Measurements from ENCODE around the gene SEPTIN8. TPM values are rescaled to one million over a fixed set of nuclear protein-coding genes. Genes with fewer than 3 reads are reported as not detected.

SEPTIN8 gene
- total RNA-seq, 2 experiments from 2014 or later = 25.2 to 27.1 TPM

- peaks cover 59% of the 10 kb centered on the region for H3K27me3 Mint-ChIP-seq
- intact Hi-C loops (cut with micrococcal nuclease) = loop anchor here (5.0 to 10.0 kb wide), 2 partner anchors 77 to 440 kb away; partner anchors contain the start of gene CCNI2
Measured at GRCh38 chr5:132824426-132824825, 47.4 kb upstream of the SEPTIN8 start.

GRCh38 chr5:132823481-132824050, 46.5 kb upstream of the SEPTIN8 start:
- POLR2A ChIA-PET = interaction anchor here (0.9 to 1.3 kb wide), 2 partner anchors 9 to 202 kb away, joined by 3 read pairs; no protein-coding TSS in a partner anchor

More at GRCh38 chr5:132824426-132824825, 47.4 kb upstream of the SEPTIN8 start:
- Mint-ChIP-seq H3K9me3 (no peaks in the 10 kb centered on the region), H3K4me3 (peak overlapping the region; percentile 32), H3K4me1 (ENCODE audit: low read depth) (peaks cover 10% of the 10 kb centered on the region), H3K36me3 (ENCODE audit: low read depth) (no peaks in the 10 kb centered on the region), H3K27ac (no peak overlapping the region)
- no peak for ATAC-seq
- POLR2A ChIA-PET = interaction anchor here (1.3 to 2.1 kb wide), 2 partner anchors 11 to 201 kb away, joined by 3 to 9 read pairs; partner anchors contain the start of gene SOWAHA
- CTCF ChIA-PET = interaction anchor here (0.8 to 3.2 kb wide), 4 partner anchors 10 to 318 kb away, joined by 3 to 15 read pairs (median 9); no protein-coding TSS in a partner anchor
- TF ChIP-seq CTCF (IDR thresholded peaks at IDR 0.05) = no peak
- DNase-seq = no peak

GRCh38 chr5:132822650-132823480, 45.8 kb upstream of the SEPTIN8 start:
- Mint-ChIP-seq H3K27ac (no peak overlapping the region), H3K4me1 (ENCODE audit: low read depth) (peaks cover 10% of the 10 kb centered on the region), H3K36me3 (ENCODE audit: low read depth) (no peaks in the 10 kb centered on the region), H3K9me3 (no peaks in the 10 kb centered on the region), H3K4me3 (no peak overlapping the region), H3K27me3 (peaks cover 54% of the 10 kb centered on the region)
- TF ChIP-seq CTCF (IDR thresholded peaks at IDR 0.05) = no peak
- ChIA-PET POLR2A (interaction anchor here (0.9 kb wide), 1 partner anchor 9 kb away, joined by 3 read pairs; no protein-coding TSS in a partner anchor), CTCF (interaction anchor here (1.0 kb wide), 2 partner anchors 60 to 75 kb away, joined by 3 read pairs; partner anchors contain the start of gene CCNI2)
- ATAC-seq (no peak), DNase-seq (peak; percentile 33)
- intact Hi-C loops (cut with micrococcal nuclease) = loop anchor here (5.0 to 10.0 kb wide), 2 partner anchors 76 to 438 kb away; partner anchors contain the start of gene CCNI2

More at GRCh38 chr5:132823481-132824050, 46.5 kb upstream of the SEPTIN8 start:
- H3K9me3 Mint-ChIP-seq = no peaks in the 10 kb centered on the region
- no peak overlapping the region for H3K4me3 Mint-ChIP-seq
- DNase-seq = no peak
- ATAC-seq = no peak
- H3K27me3 Mint-ChIP-seq = peaks cover 57% of the 10 kb centered on the region
- peaks cover 10% of the 10 kb centered on the region for H3K4me1 Mint-ChIP-seq (ENCODE audit: low read depth)
- H3K27ac Mint-ChIP-seq = no peak overlapping the region
- CTCF ChIA-PET = interaction anchor here (1.0 to 3.2 kb wide), 5 partner anchors 9 to 317 kb away, joined by 3 to 15 read pairs (median 3); partner anchors contain the start of gene CCNI2
- H3K36me3 Mint-ChIP-seq (ENCODE audit: low read depth) = no peaks in the 10 kb centered on the region
- no peak for TF ChIP-seq CTCF (IDR thresholded peaks at IDR 0.05)
- intact Hi-C loops (cut with micrococcal nuclease) = loop anchor here (5.0 to 10.0 kb wide), 2 partner anchors 76 to 439 kb away; partner anchors contain the start of gene CCNI2

- Mint-ChIP-seq H3K27me3 (peaks cover 47% of the 10 kb centered on the region), H3K9me3 (no peaks in the 10 kb centered on the region), H3K27ac (no peak overlapping the region), H3K36me3 (ENCODE audit: low read depth) (no peaks in the 10 kb centered on the region), H3K4me3 (no peak overlapping the region), H3K4me1 (ENCODE audit: low read depth) (peaks cover 10% of the 10 kb centered on the region)
- ChIA-PET CTCF (interaction anchor here (1.0 to 6.0 kb wide), 15 partner anchors 8 to 435 kb away, joined by 4 to 62 read pairs (median 13); partner anchors contain the start of genes CCNI2, GDF9, KIF3A and SHROOM1), POLR2A (interaction anchor here (0.9 kb wide), 1 partner anchor 9 kb away, joined by 3 read pairs; no protein-coding TSS in a partner anchor)
- intact Hi-C loops (cut with micrococcal nuclease) = loop anchor here (5.0 to 10.0 kb wide), 2 partner anchors 74 to 437 kb away; partner anchors contain the start of gene CCNI2
- DNase-seq = no peak
- ATAC-seq = no peak
- TF ChIP-seq CTCF (IDR thresholded peaks at IDR 0.05) = no peak
Measured at GRCh38 chr5:132821791-132822190, 44.8 kb upstream of the SEPTIN8 start.

All from activated CD8-positive, alpha-beta T cell treated with anti-CD3 and anti-CD28 coated beads for 36 hours (primary cell).